DMS153 treated with DMSO at 0.1 percent for 48 hours (cell line): ENCODE results near the gene DGKG.

Source experiments
- DNase-seq: peaks from one replicate; lab custom pipeline; 2025; ENCODE audit not compliant: unreplicated experiment; lab: John Stamatoyannopoulos, UW

Gene DGKG

DNA sequence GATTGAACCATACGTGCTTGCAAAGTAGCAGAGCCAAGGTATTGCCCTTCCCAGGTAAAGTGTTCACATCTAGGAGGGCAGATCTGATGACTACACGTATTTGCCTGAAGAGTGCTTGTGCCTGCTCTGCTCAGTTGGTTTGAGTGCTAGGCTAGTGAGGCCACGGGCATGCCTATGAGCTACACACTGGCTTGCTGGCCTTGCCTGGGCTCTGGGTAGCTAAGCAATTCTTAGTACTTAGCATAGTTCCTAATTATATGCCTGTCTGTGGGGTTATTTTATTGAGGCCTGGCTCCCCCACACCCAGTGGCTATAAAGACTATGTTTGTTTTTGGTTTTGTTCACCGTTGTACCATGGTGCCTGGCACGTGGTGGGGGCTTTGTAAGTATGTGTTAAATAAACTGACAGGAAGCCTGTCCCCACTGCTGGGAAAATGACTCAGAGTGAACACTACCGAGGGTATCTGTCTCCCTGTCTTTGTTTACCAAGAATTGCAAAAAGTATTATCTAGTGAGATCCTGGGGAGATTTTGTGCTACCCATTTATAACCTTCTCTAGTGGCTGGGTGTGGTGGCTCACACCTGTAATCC lies 181.0 kb downstream of the DGKG start:
- DNase-seq = no peak

- DNase-seq = no peak
Observed at GRCh38 chr3:186180151-186180550, 181.9 kb downstream of the DGKG start.

- DNase-seq = no peak
Observed at GRCh38 chr3:186178412-186178811, 183.6 kb downstream of the DGKG start.

DNA sequence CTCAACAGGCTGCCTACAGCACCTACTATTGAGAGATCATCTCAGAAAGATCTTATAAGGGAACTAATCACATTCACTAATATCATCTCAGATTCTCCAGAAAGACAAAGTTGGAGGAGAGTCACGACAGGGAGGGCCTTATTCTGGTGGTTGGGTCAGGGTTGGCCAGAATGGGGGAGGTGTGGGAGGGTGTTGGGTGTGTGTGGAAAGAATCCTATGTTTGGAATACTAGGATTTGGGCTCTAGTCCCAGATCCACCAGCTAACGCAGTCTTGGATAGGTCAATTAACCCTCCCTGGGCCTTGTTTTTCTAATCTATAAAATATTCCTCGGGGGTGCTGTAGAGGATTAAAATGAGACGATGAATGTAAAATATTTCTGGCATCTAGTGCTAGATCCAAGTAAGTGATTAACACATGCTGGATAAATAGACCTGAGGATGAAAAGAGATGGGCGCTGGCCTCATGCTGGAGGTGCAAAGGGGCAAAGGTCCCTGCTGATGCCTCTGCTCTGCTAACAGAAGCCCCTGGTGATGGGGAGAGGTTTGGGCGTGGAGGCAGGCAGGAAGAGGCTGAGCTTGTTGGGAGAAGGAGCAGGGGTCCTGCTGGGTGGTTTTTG lies 185.6 kb downstream of the DGKG start:
- DNase-seq = no peak

GRCh38 chr3:186173224-186173815 lies 188.7 kb downstream of the DGKG start:
- no peak for DNase-seq

DNA sequence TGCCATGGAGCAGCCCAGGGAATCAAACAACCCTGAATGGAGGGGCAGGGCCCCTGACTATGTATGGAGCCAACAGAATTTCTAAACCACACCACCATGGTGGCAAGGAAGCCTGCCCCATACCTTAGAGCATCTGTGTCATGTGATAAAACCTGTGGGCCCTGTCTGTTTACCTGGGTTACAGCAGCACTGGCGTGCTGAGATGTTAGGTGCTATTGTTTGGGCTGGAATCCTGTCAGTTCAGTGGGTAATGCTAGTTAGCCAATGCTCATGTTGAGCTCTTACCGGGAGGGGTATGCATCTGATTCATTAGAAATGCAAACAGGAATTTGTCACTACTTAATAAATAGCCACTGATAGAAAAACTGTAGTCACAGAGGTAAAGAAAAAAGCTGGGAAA lies 189.7 kb downstream of the DGKG start:
- DNase-seq = no peak

- DNase-seq = no peak
Observed at GRCh38 chr3:186171521-186171920, 190.5 kb downstream of the DGKG start.

DNA sequence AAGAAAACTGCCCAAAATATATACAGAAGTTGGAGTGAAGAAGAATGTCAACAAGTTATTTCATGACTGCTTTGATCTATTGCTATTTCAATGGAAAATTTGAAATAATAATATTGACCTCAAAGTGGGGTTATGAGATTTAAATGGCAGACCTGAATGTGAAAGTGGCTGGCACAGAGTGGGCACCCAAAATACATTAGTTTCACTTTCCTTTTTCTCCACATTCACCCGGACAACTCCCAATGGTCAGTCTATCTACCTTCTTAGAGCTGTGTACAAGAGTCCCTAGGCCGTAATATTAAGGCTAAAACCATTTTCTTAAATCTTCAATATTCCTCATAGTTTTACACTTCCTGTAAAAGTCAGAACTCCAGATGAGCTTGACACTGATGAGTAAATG lies 191.5 kb downstream of the DGKG start:
- DNase-seq = no peak

DNA sequence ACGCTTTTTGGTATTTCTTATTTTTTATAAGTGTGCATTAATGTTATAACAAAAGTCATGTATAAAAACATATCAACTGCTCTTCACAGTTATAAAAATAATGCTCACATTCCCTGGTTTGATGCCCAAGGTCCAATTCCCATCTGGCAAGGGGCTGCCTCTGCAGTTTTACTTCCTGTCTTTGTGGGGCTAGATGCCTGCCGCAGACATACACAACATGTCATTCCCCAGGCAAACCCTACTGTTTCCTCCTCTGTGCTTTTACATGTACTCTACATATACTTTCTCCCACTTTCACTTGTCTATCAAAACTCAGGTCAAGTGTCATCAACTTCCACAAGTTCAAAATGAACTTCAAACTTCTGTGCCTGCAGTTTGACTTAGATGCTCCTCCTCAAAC lies 192.7 kb downstream of the DGKG start:
- no peak for DNase-seq

- DNase-seq = no peak
Observed at GRCh38 chr3:186168976-186169375, 193.1 kb downstream of the DGKG start.

GRCh38 chr3:186167646-186168395 lies 194.2 kb downstream of the DGKG start:
- no peak for DNase-seq

DNA sequence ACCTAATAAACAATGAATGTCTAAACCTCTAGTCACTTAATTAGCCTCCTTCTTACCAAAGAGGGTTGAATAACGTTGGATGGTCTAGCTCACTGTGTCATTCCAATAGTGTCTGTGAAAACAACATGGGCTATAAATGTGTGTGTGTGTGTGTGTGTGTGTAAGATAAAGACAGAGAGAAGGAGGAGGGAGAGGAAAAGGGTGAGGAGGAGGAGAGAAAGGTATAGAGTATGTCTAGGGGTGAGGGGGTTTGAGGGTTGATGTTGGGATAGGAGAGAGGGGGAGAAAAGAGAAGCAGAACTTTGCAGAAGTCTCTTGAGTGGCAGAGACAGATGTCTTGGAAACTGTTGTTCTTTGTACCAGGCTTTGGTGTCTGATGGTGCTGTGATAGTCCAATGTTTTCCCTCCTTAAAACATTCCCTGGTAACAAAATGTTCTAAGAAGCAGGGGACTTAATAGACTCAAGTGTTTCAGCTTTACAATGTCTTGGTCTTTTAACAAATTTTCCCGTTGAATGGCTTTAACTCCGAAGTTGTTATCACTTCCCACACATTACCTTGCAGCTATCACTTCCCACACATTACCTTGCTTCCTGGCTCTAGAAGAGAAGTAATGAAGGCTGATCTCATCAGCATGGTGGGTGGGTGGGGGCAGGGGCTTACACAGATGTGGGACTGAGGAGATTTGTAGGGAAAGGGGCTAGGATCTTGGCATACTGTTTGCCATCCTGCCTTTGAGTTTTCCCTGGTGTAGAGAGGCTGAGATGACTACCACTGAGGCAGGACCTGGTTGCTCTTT lies 195.3 kb downstream of the DGKG start:
- DNase-seq = no peak

GRCh38 chr3:186166036-186166435 lies 196.0 kb downstream of the DGKG start:
- DNase-seq = no peak

GRCh38 chr3:186165331-186165730 lies 196.7 kb downstream of the DGKG start:
- no peak for DNase-seq

DNA sequence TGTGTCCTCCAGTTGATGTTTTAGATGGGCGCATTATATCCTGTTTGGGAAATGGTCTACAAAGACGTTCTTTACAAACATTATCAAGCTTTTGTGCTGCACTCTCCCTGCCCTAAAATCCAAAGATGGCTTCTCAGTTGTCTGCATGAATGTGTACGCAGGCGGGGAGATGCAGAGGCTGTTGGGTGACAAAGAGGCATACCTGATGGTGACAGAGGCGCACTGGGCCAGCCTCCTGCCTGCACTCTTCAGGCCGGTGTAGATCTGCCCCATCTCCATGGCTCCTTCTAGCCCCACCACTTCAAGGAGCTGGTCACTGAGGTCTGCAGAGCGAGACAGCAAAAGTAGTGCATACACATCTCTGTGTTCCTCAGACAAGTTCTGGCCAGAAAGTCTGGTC lies 197.3 kb downstream of the DGKG start:
- DNase-seq = no peak

GRCh38 chr3:186162221-186162620 lies 199.8 kb downstream of the DGKG start:
- no peak for DNase-seq

DNA sequence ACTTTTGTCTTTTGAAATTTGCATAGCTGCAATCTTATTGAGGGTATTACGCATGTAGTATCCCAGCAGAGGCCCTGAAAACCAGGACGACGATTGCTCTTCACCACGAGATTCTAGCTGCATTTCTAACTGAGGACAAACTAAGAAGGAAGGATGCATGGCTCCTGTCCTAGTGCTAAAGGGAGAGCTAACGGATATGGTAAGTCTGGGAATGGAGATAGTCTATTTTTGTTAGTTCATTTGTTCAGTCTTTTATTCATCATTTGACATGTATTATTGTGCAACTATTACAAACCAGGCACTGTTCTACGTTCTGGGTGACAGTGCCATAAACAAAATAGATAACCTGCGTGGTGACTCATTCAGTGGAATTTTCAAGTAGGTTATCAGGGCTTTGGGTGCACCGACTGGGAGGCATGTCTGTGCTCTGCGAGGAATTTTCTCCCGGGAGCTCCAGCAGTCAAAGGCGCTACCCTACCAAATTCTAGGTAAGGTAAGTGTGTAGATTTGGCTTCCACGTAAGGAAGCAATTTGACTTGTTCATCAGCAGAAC lies 201.3 kb downstream of the DGKG start:
- DNase-seq = no peak

GRCh38 chr3:186154641-186155040 lies 207.4 kb downstream of the DGKG start:
- no peak for DNase-seq

GRCh38 chr3:186152889-186153292 lies 209.1 kb downstream of the DGKG start:
- DNase-seq = no peak

GRCh38 chr3:186152361-186152798 lies 209.7 kb downstream of the DGKG start:
- DNase-seq = no peak
